GM10847 (cell line): ENCODE data around the gene NIN.

ENCODE experiments used
- POLR2A ChIP-seq: IDR thresholded peaks from 2 replicates; pipeline ENCODE4 v1.6.1; 2011; ENCODE audit not compliant: insufficient read length; ENCODE audit errors: extremely low read depth

The NIN gene, protein sequence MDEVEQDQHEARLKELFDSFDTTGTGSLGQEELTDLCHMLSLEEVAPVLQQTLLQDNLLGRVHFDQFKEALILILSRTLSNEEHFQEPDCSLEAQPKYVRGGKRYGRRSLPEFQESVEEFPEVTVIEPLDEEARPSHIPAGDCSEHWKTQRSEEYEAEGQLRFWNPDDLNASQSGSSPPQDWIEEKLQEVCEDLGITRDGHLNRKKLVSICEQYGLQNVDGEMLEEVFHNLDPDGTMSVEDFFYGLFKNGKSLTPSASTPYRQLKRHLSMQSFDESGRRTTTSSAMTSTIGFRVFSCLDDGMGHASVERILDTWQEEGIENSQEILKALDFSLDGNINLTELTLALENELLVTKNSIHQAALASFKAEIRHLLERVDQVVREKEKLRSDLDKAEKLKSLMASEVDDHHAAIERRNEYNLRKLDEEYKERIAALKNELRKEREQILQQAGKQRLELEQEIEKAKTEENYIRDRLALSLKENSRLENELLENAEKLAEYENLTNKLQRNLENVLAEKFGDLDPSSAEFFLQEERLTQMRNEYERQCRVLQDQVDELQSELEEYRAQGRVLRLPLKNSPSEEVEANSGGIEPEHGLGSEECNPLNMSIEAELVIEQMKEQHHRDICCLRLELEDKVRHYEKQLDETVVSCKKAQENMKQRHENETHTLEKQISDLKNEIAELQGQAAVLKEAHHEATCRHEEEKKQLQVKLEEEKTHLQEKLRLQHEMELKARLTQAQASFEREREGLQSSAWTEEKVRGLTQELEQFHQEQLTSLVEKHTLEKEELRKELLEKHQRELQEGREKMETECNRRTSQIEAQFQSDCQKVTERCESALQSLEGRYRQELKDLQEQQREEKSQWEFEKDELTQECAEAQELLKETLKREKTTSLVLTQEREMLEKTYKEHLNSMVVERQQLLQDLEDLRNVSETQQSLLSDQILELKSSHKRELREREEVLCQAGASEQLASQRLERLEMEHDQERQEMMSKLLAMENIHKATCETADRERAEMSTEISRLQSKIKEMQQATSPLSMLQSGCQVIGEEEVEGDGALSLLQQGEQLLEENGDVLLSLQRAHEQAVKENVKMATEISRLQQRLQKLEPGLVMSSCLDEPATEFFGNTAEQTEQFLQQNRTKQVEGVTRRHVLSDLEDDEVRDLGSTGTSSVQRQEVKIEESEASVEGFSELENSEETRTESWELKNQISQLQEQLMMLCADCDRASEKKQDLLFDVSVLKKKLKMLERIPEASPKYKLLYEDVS (N-terminal part only)

DNA sequence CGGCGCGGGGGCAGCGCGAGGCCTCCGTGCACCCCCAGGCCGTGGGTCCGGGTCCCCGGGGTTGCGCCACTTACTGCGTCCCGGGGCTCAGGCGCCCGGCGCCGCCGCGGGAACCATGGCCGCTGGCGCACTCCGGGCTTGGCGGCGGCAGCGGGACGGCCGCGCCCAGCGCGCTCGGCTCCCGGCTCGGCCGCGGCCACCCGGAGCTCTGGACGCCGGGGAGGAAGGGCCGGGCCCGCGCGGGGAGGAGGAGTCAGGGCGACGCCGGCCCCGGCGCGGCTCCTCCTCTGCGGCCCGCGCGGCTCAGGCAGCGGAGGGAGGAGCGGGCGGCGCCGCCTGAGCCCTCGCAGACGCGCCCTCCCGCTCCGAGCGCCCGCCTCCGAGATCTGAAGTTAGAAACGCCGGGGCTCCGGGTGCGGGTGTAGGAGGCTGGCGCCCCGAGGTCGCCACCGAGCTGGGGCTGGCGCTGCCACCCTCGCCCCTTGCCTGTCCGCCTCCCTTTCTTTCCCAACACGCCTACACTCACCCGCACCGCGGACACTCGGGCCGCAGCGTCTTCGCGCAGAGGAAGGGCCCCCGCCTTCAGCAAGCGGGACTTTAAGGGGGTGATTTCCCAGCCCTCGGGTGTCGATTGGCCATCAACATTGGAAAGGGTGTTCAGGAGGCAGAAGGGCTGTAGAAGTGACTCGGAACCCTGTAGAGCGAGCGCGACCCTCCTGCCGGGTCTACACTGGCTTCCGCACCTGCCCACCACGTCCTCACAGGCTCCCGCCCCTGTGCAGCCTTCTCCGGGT lies at the start of gene NIN:
TSS of gene NIN (minus strand) at position 231 of the 794 bp plus-strand sequence. CDS start 9,106 bp downstream, outside the sequence.
- TF ChIP-seq POLR2A: peak; percentile 56

DNA sequence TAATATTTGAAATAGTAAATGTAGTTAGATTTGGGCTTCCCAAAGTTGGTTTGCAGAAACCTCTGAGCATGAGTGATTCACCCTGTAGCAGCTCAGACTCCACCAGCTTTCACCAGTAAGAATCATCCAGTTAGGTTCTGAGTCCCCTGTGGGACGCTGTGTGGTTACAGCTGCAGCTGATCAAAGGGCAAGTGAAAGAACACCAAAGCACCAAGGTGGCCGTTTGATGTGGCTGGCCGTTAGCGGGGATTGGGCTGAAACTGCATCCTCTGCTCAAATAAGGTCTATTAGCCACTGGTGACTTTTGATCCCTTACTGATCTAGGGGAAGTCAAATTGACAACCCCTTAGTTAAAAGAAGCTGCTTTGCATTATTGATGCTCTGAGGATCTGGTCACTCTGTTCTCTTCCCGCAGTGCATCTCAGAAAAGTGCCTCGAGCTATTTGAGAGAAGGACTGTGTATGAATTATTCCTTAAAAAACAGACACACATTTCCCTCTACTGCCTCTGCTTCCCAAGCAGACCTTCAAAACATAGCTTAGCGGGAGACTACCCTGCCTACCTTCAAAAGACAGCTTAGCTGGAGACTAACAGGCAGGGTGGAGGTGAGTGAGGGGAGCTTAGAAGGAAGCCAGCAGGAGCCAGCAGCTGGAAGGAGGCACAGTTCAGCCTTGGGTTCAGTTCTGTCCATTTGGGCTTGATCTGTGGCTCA lies 44.6 kb upstream of the NIN start:
- no peak for TF ChIP-seq POLR2A

DNA sequence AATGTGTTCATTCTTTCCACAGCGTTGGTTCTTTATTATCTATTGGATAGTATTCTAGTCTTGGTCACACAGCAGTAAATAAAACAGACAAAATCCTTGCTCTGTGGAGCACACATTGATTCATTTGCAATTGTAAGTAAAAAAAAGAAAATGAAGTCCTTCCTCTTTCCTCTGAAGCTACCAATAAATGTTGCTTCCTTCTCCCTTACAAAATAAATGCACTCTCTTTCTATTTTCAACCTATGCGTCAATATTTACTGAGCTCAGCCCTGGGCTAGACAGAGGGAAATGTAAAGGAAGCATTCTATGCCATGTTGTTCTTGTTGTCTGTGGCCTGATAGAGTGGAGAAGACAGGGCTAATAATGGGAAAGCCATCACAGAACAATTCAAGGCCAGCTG lies 43.8 kb upstream of the NIN start:
- TF ChIP-seq POLR2A: no peak

DNA sequence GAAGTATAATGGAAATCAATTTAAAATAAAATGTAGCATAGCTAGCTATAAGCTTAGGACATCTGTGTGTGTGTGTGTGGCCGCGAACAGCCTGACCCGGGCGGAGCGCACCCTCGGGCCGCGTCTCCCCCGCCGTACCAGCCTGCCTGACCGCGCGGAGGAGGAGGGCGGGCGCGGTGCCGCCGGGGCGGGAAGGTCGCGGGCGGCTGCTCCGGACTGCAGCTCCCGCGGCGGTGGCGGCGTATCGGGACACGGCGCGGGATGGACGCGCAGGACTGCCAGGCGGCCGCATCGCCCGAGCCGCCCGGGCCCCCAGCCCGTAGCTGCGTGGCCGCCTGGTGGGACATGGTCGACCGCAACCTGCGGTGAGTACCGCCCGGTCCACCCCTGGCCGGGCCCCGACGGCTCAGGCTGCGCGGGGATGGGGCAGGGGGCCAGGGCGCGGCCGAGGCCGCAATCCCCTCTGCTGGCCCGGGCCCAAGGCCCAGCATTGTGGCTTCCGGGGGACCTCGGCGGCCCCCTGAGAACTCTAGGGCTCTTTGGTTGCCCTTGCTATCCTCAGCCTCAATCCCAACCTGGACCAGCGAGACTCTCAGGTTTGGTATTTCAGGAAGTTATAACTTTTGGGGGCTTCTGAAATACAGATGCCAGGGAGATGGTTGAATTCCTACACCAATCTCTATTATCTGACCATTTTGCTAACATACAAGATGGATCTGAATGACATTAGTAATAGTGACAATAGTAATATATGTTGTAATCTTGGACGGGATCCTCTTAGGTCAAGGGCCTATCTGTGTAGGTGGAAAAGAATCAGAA lies 41.2 kb upstream of the NIN start, which contains the start of gene ABHD12B:
TSS of gene ABHD12B (plus strand) at position 140 of the 819 bp plus-strand sequence. CDS start at position 262, 122 bp downstream.
- no peak for TF ChIP-seq POLR2A

DNA sequence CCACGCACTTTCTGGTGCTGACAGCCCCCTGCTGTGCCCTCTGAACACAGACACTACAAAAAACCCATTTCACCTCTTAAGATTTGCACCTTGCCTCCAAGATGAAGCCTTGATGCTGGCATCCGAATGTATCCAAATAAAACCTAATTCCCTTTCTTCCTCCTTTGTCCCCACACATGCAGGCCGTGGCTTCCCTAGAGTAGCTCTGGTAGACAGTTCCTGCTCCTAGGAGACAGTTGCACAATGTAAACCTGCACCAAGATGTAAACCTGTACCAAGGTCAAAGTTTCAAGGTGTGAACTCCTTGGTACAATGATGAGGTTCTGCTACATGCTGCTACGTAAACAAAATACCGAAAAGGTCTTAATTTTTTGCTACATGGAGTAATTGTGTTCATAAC lies 40.3 kb upstream of the NIN start:
- no peak for TF ChIP-seq POLR2A

DNA sequence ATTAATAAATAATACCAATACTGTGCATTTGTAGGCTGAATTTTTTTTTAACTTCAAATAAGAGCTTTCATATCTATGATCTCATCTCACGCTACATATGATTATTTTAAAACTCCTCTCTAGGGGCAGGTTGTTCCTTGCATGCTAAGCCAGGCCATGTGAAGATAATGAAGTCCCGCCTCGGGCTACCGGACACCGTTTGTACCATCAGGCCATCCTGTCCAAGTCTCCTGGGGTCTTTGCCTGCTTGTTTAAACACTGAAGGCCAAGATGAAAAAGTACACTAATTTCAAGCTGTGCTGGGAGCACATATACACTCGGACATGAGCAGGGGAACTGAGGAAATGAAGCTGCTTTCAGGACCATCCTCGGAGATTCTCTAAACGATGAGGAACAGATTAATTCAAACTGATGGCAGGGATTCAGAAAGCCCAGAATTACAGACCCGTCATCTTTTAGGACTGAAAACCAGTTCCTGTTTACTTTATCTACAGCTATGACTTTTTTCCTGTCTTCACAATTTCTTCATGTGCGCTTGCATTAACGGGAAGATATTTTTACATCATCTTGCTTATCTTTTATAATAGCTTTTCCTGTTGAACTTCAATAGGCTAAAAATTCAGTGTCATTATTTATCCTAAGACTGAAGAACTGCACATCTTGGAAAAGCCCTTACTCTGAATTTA lies 34.6 kb upstream of the NIN start:
- TF ChIP-seq POLR2A: no peak

DNA sequence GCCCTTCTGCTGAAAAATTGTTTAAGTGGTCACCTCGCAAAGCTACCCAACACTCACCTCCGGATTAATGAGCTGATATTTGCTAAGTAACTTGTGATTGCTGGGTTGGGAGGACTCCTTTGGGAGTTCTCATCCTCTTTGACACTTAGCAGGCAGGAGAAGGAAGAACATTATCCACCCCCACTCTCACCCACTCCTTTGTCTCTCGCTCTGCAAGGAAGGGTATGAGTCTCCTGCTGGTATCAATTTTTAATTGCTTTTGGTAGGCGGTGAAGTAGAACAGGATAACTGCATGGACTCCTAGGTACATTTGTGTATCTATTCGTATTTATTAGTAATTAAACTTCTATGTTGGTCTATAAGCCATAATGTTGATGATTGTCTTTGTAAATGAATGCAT lies 34.0 kb upstream of the NIN start:
- no peak for TF ChIP-seq POLR2A

DNA sequence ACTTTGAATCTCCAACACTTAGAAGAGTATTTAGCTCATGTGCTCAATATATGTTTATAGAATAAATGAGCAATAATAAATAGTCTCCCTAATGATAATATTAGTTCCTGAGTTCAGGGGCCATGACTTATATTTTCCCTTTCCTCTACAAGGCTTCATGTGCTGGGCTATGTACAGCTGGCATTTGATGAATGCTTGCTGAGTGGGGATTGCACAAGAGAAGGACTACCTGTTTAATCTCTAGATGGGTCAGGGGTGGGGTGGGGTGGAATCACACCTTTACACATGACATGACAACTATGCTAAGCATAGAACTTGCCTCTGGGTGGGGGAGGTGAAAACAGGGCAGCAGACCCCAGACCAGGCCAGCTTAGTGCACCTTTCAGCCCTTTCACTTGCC lies 33.3 kb upstream of the NIN start:
- no peak for TF ChIP-seq POLR2A

DNA sequence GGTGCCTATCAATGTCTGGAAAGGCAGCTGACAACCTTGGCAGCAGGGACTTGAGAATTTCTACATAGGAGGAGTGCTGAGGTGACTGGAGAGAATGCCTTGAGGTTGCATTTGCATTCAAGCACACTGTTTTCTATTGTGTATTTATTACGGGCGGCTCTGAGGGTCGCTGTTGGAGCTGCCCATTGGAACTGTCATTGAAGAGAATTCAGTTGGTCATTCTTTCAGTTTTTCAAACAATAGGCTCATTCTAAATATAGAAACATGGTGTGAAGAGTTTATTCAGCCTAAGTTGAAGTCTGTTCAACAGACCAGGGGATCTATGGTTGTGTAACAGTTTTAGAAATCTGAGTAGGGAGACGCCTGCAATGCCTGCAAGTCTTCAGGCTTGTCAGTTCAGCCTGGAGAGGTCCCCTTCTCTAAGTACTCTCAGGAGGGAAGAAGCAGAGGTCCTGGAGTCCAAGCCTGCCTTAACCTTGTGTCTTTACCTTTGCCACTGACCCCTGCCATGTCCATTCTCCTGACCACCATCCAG lies 31.1 kb upstream of the NIN start:
- no peak for TF ChIP-seq POLR2A

DNA sequence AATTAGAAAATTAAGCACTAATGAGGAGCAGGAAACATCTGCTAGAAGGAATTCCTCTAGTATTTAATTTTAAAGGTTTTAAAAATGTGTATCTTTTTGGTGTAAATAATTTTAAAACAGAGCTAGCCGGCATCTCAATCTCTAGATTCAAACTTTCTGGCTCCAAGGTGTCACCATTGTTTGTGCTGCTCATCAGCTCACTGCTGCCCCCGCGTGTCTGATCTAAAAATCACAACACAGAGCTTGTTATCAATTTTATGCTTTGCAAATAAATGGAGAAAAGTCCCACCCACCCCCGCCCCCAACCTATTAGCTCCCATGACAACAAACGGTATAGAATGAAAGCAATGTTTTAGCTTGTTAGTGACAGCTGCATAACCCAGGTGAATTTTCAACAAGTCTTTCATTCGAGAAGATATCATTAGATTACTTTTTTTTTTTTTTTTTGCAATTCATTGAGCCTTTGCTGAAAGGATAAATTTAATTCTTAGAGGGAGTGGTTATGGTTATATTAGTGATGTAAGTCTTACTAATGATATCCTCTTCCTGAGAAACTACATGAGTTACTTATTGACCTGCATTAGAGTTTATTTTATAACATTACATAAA lies 29.6 kb upstream of the NIN start:
- TF ChIP-seq POLR2A: no peak

DNA sequence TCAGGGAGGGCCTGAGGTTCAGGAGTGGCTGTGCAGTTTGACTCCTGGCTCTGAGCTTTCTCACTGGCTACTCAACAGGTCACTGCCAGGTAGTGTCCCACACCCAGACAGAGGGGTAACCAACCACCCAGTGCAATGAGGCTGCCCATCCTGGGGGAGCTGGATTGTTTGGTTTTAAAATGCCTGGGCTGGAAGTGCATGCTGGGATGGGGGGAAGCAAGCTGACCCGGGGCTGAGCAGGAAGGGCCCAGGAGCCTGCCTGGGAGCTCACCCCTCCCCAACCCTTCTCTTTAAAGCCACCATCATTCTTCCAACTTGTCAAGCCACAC lies 28.3 kb upstream of the NIN start:
- TF ChIP-seq POLR2A: no peak

DNA sequence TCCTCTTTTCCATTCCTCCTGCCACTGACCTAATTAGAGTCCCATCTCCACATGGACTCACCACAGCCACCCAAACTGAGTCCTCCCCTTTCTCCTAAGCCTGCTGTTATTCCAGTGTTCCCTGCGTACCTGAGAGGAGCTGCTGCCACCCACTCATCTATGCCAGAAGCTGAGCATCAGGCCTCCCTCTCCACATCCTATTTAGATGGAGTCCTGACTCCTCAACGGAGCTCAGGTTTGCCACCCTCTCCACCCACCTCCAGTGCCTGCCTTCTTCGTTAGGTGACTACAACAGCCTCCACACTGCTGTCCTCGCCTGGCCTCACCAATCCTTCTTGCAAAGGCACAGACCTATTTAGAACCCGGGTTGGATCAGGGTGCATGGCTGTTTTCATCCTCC lies 25.7 kb upstream of the NIN start:
- no peak for TF ChIP-seq POLR2A
